Colonic mucosa (tissue), 4 donors: Measurements from ENCODE around the gene GDF10. TPM values are rescaled to one million over a fixed set of nuclear protein-coding genes. Genes with fewer than 3 reads are reported as not detected.

Experiments used
- DNase-seq: peaks from one replicate; pipeline ENCODE4 v3.0.0-alpha.2; 2020
- H3K27ac ChIP-seq: fragments of 200-600 bp; one replicate; pipeline ENCODE4 v1.8.0; 2021
- H3K27me3 ChIP-seq: fragments of 200-600 bp; one replicate; pipeline ENCODE4 v1.8.0; 2021
- H3K36me3 ChIP-seq: fragments of 200-600 bp; one replicate; pipeline ENCODE4 v1.8.0; 2021
- H3K4me1 ChIP-seq: fragments of 200-600 bp; one replicate; pipeline ENCODE4 v1.8.0; 2021; ENCODE audit warnings: mild to moderate bottlenecking
- H3K4me3 ChIP-seq: fragments of 200-600 bp; one replicate; pipeline ENCODE4 v1.8.0; 2021
- H3K9ac ChIP-seq, 2 donors: one replicate each; pipeline ENCODE4 v1.7.0; 2013; ENCODE audit warnings: control low read depth in 2 of 2, low read depth in 2 of 2, low read length in 2 of 2
- H3K9me3 ChIP-seq: fragments of 200-600 bp; one replicate; pipeline ENCODE4 v1.8.0; 2021
- CTCF ChIP-seq: fragments of 200-600 bp; IDR thresholded peaks from one replicate; pipeline ENCODE4 v1.8.0; 2022; ENCODE audit warnings: antibody characterized with exemption, mild to moderate bottlenecking
- intact Hi-C: fragments of 100-400 bp; cut with DNase I; formaldehyde crosslinking; loops from one replicate; pipeline ENCODE4 v1.14.1; 2022
- total RNA-seq, 2 donors: library from RNA; stranded (reverse); fragmentation: NEBNext Ultra II Directional in 1 of 2; extraction: Animal tissue kit (Norgen Biotek cat#: 25700) in 1 of 2; gene quantifications; one replicate each; pipeline ENCODE4 v1.2.1, GENCODE V29; 2021
- donor health status: healthy.
- donor health status: DM: no; HTN: no; CAD: no.
- donor health status: DM: no; HTN: no; CAD: no.

GDF10 gene
- total RNA-seq, 2 donors from 2014 or later, result 0.10 to 0.37 TPM

GRCh38 chr10:47297866-47298540 is 2.0 kb upstream of the GDF10 start:
- no peak for TF ChIP-seq CTCF
- no peaks in the 10 kb centered on the region for H3K4me1 ChIP-seq
- no peak overlapping the region for H3K4me3 ChIP-seq
- no peak overlapping the region for H3K9ac ChIP-seq
- H3K27me3 ChIP-seq, result peaks cover 21% of the 10 kb centered on the region
- intact Hi-C loops, result no loop called here
- DNase-seq, result no peak
- no peaks in the 10 kb centered on the region for H3K9me3 ChIP-seq
- no peak overlapping the region for H3K27ac ChIP-seq
- H3K36me3 ChIP-seq, result no peaks in the 10 kb centered on the region

GRCh38 chr10:47298715-47299114 is 1.3 kb upstream of the GDF10 start:
- peaks cover 21% of the 10 kb centered on the region for H3K27me3 ChIP-seq
- intact Hi-C loops, result no loop called here
- no peak for DNase-seq
- H3K9ac ChIP-seq, result no peak overlapping the region
- no peaks in the 10 kb centered on the region for H3K4me1 ChIP-seq
- no peaks in the 10 kb centered on the region for H3K9me3 ChIP-seq
- no peak overlapping the region for H3K27ac ChIP-seq
- no peak overlapping the region for H3K4me3 ChIP-seq
- H3K36me3 ChIP-seq, result no peaks in the 10 kb centered on the region
- TF ChIP-seq CTCF, result no peak

GRCh38 chr10:47300429-47300931 is 483 bp downstream of the GDF10 start:
- Histone ChIP-seq H3K27me3 (peaks cover 21% of the 10 kb centered on the region), H3K4me1 (no peaks in the 10 kb centered on the region), H3K9me3 (no peaks in the 10 kb centered on the region), H3K9ac (no peak overlapping the region), H3K4me3 (peak overlapping the region; percentile 11), H3K36me3 (no peaks in the 10 kb centered on the region), H3K27ac (no peak overlapping the region)
- TF ChIP-seq CTCF, result no peak
- no peak for DNase-seq
- intact Hi-C loops, result no loop called here

- TF ChIP-seq CTCF, result no peak
- intact Hi-C loops, result no loop called here
- no peak overlapping the region for H3K4me3 ChIP-seq
- H3K27me3 ChIP-seq, result peaks cover 21% of the 10 kb centered on the region
- H3K27ac ChIP-seq, result no peak overlapping the region
- no peak overlapping the region for H3K9ac ChIP-seq
- H3K36me3 ChIP-seq, result no peaks in the 10 kb centered on the region
- DNase-seq, result no peak
- H3K4me1 ChIP-seq, result no peaks in the 10 kb centered on the region
- H3K9me3 ChIP-seq, result no peaks in the 10 kb centered on the region
Measured at GRCh38 chr10:47301833-47302232, 1.8 kb downstream of the GDF10 start.

GRCh38 chr10:47303105-47303504 is 3.1 kb downstream of the GDF10 start:
- no peak for TF ChIP-seq CTCF
- peaks cover 21% of the 10 kb centered on the region for H3K27me3 ChIP-seq
- DNase-seq, result no peak
- intact Hi-C loops, result no loop called here
- H3K4me3 ChIP-seq, result no peak overlapping the region
- H3K4me1 ChIP-seq, result no peaks in the 10 kb centered on the region
- H3K27ac ChIP-seq, result no peak overlapping the region
- H3K9me3 ChIP-seq, result no peaks in the 10 kb centered on the region
- no peaks in the 10 kb centered on the region for H3K36me3 ChIP-seq
- H3K9ac ChIP-seq, result no peak overlapping the region
